Activated CD8-positive, alpha-beta T cell treated with anti-CD3 and anti-CD28 coated beads, Interleukin-2, amount 10 ng/mL, durations not matched to agents 7 days and 5 days (primary cell): Measurements from ENCODE around the gene FAM186B. TPM values are rescaled to one million over a fixed set of nuclear protein-coding genes. Genes with fewer than 3 reads are reported as not detected.

Experiments
- ATAC-seq: fragments of 150-1000 bp; cut with Tn5 transposase; one replicate; pipeline ENCODE4 v1.10.0; 2021; ENCODE audit warnings: moderate library complexity
- CTCF ChIA-PET: fragments of 350-600 bp; sonication (Branson Sonifier 250); formaldehyde crosslinking; loops from one replicate; lab custom pipeline; 2021; ENCODE audit warnings: antibody characterized with exemption; lab: Charles Lee
- POLR2A ChIA-PET: fragments of 350-600 bp; sonication (Branson Sonifier 250); formaldehyde crosslinking; loops from one replicate; lab custom pipeline; 2021; ENCODE audit warnings: antibody characterized with exemption; lab: Charles Lee
- DNase-seq: peaks from one replicate; pipeline ENCODE4 v3.0.0-alpha.2; 2020
- H3K27ac Mint-ChIP-seq: one replicate; pipeline ENCODE4 v1.8.0; 2021; ENCODE audit warnings: mild to moderate bottlenecking, mixed read lengths
- H3K27me3 Mint-ChIP-seq: one replicate; pipeline ENCODE4 v1.8.0; 2021; ENCODE audit warnings: low read depth, mixed read lengths
- H3K36me3 Mint-ChIP-seq: one replicate; pipeline ENCODE4 v1.8.0; 2021; ENCODE audit warnings: low read depth, mixed read lengths
- H3K4me1 Mint-ChIP-seq: one replicate; pipeline ENCODE4 v1.8.0; 2021; ENCODE audit warnings: low read depth, mixed read lengths
- H3K4me3 Mint-ChIP-seq: one replicate; pipeline ENCODE4 v1.8.0; 2021; ENCODE audit warnings: mild to moderate bottlenecking, mixed read lengths
- H3K9me3 Mint-ChIP-seq: one replicate; pipeline ENCODE4 v1.8.0; 2022; ENCODE audit warnings: mixed read lengths; ENCODE audit not compliant: insufficient read depth
- total RNA-seq, 2 experiments: library from RNA; stranded (reverse); gene quantifications; one replicate each; pipeline ENCODE4 v1.2.3, GENCODE V29; 2021

The FAM186B gene
- total RNA-seq, 2 experiments from 2014 or later, result 0.18 to 0.21 TPM

DNA sequence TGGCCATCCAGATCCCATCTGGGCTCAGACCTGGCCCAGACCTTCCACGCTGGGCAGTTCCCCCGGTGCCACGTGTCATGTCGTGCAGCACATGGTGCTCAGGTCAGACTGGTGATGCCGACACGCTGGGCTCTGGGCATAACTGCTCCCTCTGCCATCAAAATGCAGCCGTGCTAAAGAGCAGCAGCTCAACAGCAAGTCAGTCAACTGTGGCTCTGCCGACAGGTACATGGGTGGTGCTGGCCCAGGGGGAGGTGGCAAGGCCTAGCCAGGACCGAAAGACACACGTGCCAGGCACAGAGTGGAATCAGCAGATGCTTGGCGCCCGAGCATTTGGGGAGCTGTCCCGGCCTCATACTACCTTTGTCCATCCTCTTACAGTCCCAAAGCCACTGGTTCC, 39.1 kb downstream of the FAM186B start:
- H3K9me3 Mint-ChIP-seq, result no peaks in the 10 kb centered on the region
- ChIA-PET POLR2A (interaction anchor here (1.3 kb wide), 1 partner anchor 16 kb away, joined by 3 read pairs; no protein-coding TSS in a partner anchor), CTCF (interaction anchor here (1.5 to 4.6 kb wide), 4 partner anchors 13 to 208 kb away, joined by 10 to 24 read pairs (median 11); partner anchors contain the start of gene PRPF40B)
- peaks cover 79% of the 10 kb centered on the region for H3K4me1 Mint-ChIP-seq
- H3K4me3 Mint-ChIP-seq, result peak overlapping the region; percentile 13
- H3K27ac Mint-ChIP-seq, result peak overlapping the region; percentile 59
- no peak for ATAC-seq
- H3K36me3 Mint-ChIP-seq, result peaks cover 35% of the 10 kb centered on the region
- H3K27me3 Mint-ChIP-seq, result no peaks in the 10 kb centered on the region
- no peak for DNase-seq

DNA sequence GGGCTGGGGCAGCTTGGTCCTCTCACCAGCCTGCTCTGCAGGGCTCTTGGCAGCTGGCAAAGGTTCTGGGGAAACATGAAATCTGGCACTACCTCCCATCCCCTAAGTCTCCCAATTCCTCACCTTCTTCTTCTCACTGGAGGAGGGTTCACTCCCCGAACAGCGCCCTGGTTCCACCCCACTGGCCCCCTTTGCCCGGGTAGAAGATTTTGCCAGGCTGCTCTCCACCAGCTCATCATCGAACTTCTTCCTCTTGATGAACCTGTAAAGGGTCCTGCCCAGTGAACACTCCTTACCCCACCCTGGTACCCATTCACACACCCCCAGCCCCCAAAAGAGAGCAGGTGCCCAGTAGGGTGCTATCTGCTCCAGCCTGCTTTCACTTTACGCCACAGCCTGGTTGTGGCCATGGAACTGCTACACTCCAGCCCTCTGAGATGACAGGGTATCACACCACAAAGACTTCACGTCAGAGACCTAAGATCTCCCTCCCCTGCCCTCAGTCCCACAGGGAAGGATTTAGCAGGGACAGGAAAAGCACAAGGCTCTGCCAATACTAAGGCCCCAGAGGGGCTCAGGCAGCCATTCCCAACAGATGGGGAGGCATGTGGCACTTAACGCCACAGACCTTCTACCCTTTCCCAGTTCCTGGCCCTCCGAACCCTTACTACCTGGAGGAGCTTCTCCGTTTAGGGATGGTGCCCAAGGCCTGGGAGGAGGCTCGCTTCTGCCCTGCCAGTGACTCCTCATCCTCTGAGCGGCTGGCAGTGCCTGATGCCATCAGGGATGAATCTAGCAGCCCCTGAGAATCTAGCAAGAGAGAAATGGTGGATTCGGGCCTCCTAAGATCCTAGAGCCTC, 39.8 kb downstream of the FAM186B start:
- ATAC-seq (peak; percentile 4), DNase-seq (peak; percentile 48)
- CTCF ChIA-PET, result interaction anchor here (0.6 to 5.3 kb wide), 8 partner anchors 8 to 275 kb away, joined by 3 to 41 read pairs (median 4); partner anchors contain the start of genes DNAJC22 and PRPF40B
- no peaks in the 10 kb centered on the region for H3K9me3 Mint-ChIP-seq
- H3K4me1 Mint-ChIP-seq, result peaks cover 79% of the 10 kb centered on the region
- H3K27me3 Mint-ChIP-seq, result no peaks in the 10 kb centered on the region
- peaks cover 39% of the 10 kb centered on the region for H3K36me3 Mint-ChIP-seq
- H3K4me3 Mint-ChIP-seq, result peak overlapping the region; percentile 62
- peak overlapping the region; percentile 81 for H3K27ac Mint-ChIP-seq
- POLR2A ChIA-PET, result interaction anchor here (1.0 to 1.4 kb wide), 4 partner anchors 9 to 57 kb away, joined by 3 to 4 read pairs (median 3); partner anchors contain the start of genes KCNH3 and PRPF40B

DNA sequence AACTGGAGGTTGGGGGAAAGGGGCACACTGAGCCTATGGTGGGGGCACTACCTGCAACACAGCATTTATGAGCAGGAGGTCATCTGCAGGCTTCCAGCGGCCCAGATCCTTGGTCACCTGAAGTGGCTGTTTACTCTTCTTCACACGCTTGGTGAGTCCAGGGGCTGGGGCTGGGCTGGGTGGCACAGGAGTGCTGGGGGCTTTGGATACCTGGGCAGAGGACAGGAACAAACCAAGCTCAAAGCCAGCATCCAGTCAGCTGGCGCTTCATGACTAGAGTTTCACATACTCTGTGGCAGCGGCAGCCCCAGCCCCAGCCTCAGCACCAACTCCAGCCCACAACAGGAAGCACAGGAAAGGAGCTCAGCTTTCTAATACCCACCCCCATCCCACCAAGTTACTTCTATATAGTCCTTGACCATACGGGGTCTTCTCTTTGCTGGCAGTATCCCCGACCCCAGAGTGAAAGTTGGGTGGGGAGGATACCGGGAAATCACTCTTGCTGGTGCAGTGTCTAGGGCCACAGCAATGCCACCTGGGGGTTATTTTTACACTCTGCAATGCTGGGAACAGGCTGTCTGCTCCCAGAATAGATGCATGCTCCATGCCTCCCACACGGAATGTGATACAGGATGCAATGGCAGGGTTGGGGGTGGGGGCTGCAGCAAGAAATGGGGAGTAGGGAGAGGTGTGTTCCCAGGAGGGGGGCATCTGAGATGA, 40.6 kb downstream of the FAM186B start:
- ATAC-seq, result peak; percentile 13
- no peaks in the 10 kb centered on the region for H3K27me3 Mint-ChIP-seq
- H3K27ac Mint-ChIP-seq, result peak overlapping the region; percentile 81
- POLR2A ChIA-PET, result interaction anchor here (1.0 to 1.4 kb wide), 4 partner anchors 9 to 58 kb away, joined by 3 to 4 read pairs (median 3); partner anchors contain the start of genes KCNH3 and PRPF40B
- peak; percentile 65 for DNase-seq
- peaks cover 80% of the 10 kb centered on the region for H3K4me1 Mint-ChIP-seq
- CTCF ChIA-PET, result interaction anchor here (0.6 to 5.3 kb wide), 7 partner anchors 9 to 276 kb away, joined by 3 to 41 read pairs (median 6); partner anchors contain the start of genes DNAJC22 and PRPF40B
- peaks cover 45% of the 10 kb centered on the region for H3K36me3 Mint-ChIP-seq
- no peaks in the 10 kb centered on the region for H3K9me3 Mint-ChIP-seq
- peak overlapping the region; percentile 62 for H3K4me3 Mint-ChIP-seq

DNA sequence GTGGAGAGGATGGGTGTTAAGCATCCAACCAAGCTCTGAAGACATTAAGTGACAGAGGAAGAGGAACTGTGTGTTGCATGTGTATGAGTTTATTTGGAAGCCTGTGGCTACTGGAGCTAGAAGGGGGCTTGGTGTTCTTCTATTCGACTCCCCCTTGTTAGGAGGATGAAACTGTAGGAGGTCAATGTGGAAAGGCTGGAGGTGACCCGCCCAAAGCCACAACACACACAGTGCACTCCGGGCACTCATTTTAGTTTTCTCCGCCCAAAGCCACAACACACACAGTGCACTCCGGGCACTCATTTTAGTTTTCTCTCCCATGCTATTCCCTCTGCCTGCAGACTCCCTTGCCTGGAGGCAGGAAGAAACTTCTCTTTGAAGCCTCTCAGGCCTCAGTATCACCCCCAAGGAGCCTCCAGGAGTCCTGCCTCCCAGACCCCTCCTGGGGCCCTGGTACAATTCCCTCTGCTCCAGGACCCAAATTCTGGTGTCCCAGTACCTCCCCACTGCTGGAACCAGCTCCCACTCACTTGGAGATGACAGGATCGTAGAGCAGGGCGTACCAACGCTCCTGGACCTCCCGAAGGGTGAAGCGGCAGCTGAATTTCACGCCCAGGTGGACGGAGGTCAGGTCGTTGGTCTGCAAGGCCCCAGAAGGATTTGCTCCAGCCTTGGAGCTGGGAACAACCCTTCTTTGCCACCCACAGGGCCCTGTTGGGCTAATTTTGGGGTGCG, 41.3 kb downstream of the FAM186B start:
- ChIA-PET POLR2A (interaction anchor here (1.0 to 1.4 kb wide), 3 partner anchors 8 to 59 kb away, joined by 3 to 4 read pairs (median 3); partner anchors contain the start of genes KCNH3 and PRPF40B), CTCF (interaction anchor here (0.9 to 5.3 kb wide), 7 partner anchors 9 to 275 kb away, joined by 3 to 41 read pairs (median 3); partner anchors contain the start of genes DNAJC22 and PRPF40B)
- H3K4me1 Mint-ChIP-seq, result peaks cover 80% of the 10 kb centered on the region
- DNase-seq, result no peak
- H3K27ac Mint-ChIP-seq, result peak overlapping the region; percentile 81
- H3K27me3 Mint-ChIP-seq, result no peaks in the 10 kb centered on the region
- H3K36me3 Mint-ChIP-seq, result peaks cover 53% of the 10 kb centered on the region
- peak overlapping the region; percentile 62 for H3K4me3 Mint-ChIP-seq
- no peak for ATAC-seq
- no peaks in the 10 kb centered on the region for H3K9me3 Mint-ChIP-seq

DNA sequence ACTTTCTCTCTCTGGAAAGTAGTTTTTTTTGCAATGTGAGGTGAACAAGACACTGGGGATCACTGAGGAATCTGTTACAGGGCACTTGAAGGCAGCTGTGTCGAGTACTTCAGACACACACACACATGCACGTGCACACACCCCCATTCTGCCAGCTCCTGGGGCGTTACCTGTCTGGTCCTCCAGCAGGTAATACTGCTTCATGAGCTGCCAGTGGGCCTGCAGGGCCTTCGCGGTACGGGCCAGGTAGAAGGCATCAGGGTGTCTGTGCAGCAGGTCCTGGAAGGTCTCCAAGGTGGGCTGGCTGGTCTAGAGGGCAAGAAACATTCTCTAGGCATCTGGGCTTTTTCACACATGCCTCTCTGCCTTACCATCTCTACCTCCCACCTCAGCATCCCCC, 42.6 kb downstream of the FAM186B start:
- Mint-ChIP-seq H3K27me3 (no peaks in the 10 kb centered on the region), H3K27ac (peak overlapping the region; percentile 76), H3K9me3 (no peaks in the 10 kb centered on the region), H3K36me3 (peaks cover 59% of the 10 kb centered on the region), H3K4me3 (no peak overlapping the region), H3K4me1 (peaks cover 72% of the 10 kb centered on the region)
- no peak for ATAC-seq
- ChIA-PET CTCF (interaction anchor here (4.2 to 5.3 kb wide), 2 partner anchors 10 to 18 kb away, joined by 21 to 41 read pairs; no protein-coding TSS in a partner anchor), POLR2A (interaction anchor here (1.2 kb wide), 1 partner anchor 196 kb away, joined by 3 read pairs; the partner anchor contains the start of gene SPATS2)
- DNase-seq, result no peak

DNA sequence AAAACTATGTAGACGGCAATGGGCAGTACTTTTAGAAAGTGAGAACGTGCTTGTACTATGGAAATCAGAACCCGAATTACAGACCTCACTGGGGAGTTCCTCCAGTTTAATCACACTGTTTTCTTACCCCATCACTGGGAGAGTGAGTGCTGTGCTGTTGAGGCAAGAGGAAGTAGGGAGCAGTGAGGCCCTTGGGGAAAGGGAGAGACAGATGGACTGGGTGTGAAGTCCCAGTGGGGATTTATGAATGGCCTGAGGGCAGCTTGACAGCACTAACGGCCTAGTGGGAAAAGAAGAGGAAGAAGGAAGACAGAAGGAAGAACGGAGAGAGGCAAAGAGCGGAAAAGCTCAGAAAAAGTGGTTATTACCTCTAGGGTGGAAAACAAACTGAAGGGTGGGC, 43.2 kb downstream of the FAM186B start:
- no peak overlapping the region for H3K4me3 Mint-ChIP-seq
- no peak overlapping the region for H3K27ac Mint-ChIP-seq
- no peak for DNase-seq
- POLR2A ChIA-PET, result interaction anchor here (1.2 to 1.3 kb wide), 2 partner anchors 195 kb away, joined by 3 to 5 read pairs; partner anchors contain the start of gene SPATS2
- H3K36me3 Mint-ChIP-seq, result peaks cover 59% of the 10 kb centered on the region
- CTCF ChIA-PET, result interaction anchor here (1.7 to 5.3 kb wide), 3 partner anchors 9 to 61 kb away, joined by 6 to 41 read pairs (median 21); partner anchors contain the start of gene PRPF40B
- ATAC-seq, result no peak
- H3K27me3 Mint-ChIP-seq, result no peaks in the 10 kb centered on the region
- H3K4me1 Mint-ChIP-seq, result peaks cover 70% of the 10 kb centered on the region
- no peaks in the 10 kb centered on the region for H3K9me3 Mint-ChIP-seq

DNA sequence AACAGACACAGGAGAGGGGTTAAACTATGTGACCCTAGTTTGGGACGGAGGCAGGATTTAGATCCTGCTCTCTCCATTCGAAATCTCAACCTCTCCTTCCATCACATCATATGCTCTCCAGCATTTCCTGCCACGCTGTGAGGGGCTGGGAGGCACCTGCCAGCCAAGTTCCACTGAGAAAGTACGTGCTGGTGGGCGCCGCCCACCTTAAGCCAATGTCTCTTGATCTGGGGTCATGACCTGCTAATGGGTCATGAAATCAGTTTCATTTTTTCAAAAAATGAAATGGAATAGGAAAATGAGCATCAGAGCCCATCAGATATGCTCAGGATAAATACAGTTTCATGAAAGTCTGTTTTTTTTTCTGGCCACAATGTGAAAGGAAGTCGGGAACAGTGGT, 44.7 kb downstream of the FAM186B start:
- ChIA-PET POLR2A (interaction anchor here (0.6 to 1.3 kb wide), 3 partner anchors 33 to 372 kb away, joined by 3 to 5 read pairs (median 3); partner anchors contain the start of genes SPATS2 and TUBA1A), CTCF (interaction anchor here (0.8 to 5.3 kb wide), 6 partner anchors 8 to 213 kb away, joined by 3 to 41 read pairs (median 5); no protein-coding TSS in a partner anchor)
- Mint-ChIP-seq H3K27ac (peak overlapping the region; percentile 69), H3K4me1 (peaks cover 60% of the 10 kb centered on the region), H3K36me3 (peaks cover 66% of the 10 kb centered on the region), H3K9me3 (no peaks in the 10 kb centered on the region), H3K27me3 (no peaks in the 10 kb centered on the region), H3K4me3 (peak overlapping the region; percentile 9)
- DNase-seq (no peak), ATAC-seq (no peak)

DNA sequence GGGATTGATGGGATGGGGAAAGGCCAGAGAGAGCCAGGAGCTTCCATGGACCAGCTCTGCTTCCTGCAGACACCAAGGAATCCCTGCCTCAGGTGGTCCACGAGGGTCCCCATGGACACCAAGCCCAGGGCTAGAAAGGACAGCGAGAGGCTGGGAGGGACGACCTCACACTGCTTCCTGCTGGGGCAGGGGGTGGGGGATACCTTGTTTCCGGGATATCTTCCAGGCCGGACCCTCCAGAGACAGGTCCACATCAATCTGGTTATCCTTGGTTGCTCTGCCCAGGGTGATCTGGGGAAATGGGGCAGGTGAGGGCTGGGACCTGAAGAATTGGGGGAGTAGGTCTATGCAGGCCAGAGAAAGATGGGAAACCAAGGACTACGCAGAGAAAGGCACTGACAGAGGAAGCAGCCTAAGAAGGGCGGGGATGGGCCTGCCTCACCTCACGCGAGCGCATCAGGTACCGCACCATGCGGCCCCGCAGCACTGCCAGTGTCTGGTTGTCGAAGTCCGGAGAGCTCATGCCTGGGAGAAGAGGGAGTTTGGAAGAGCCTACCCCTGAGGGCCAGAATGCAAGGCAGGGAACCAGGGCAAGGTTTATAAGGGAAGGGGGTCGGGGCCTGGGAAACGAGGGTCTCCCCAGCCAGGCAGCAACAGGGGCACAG, 46.3 kb downstream of the FAM186B start:
- Mint-ChIP-seq H3K36me3 (peaks cover 54% of the 10 kb centered on the region), H3K27me3 (no peaks in the 10 kb centered on the region), H3K9me3 (no peaks in the 10 kb centered on the region), H3K27ac (no peak overlapping the region), H3K4me1 (peaks cover 44% of the 10 kb centered on the region), H3K4me3 (no peak overlapping the region)
- ChIA-PET CTCF (interaction anchor here (1.9 to 3.0 kb wide), 2 partner anchors 201 to 212 kb away, joined by 6 to 8 read pairs; no protein-coding TSS in a partner anchor), POLR2A (no interaction called here)
- DNase-seq (no peak), ATAC-seq (no peak)

DNA sequence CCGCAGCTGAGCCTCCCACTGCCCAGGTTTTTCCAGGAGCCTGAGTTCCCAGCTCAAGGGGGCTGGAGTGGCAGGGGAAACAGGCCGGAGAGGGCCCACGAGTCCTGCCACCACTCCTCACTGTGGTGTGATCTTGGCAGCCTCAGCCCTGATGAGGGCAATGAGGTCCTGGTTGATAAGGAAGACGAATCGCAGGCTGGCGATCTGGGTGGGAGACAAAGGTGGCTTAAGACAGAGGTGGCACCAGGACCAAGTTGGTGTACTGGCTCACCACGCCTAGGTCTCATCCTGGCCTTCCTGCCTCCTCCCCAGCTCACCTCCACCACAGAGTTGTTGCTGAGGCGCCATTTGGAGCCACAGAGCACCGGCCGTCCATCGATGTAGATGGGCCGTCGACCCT, 46.9 kb downstream of the FAM186B start:
- POLR2A ChIA-PET, result no interaction called here
- Mint-ChIP-seq H3K9me3 (no peaks in the 10 kb centered on the region), H3K27ac (no peak overlapping the region), H3K4me1 (peaks cover 40% of the 10 kb centered on the region), H3K27me3 (no peaks in the 10 kb centered on the region), H3K36me3 (peaks cover 48% of the 10 kb centered on the region), H3K4me3 (no peak overlapping the region)
- no peak for DNase-seq
- ATAC-seq, result no peak
- CTCF ChIA-PET, result interaction anchor here (1.9 to 2.2 kb wide), 2 partner anchors 22 to 201 kb away, joined by 6 read pairs; no protein-coding TSS in a partner anchor

DNA sequence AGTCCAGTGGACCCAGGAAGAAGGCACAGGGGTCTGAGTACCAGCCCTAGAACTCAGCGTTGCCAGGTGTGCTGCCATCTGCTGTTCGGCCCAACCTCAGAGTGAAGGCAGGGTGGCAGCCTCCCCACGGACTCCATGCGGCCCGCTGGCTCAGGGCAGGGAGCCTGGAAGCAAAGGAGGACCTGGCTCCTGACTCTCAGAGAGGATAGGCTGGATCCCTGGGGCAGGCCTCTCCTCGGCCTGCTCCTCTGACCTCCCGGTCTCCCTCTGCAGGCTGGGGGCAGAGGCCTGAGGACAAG, 47.6 kb downstream of the FAM186B start:
- ChIA-PET CTCF (interaction anchor here (2.2 kb wide), 1 partner anchor 22 kb away, joined by 6 read pairs; no protein-coding TSS in a partner anchor), POLR2A (no interaction called here)
- Mint-ChIP-seq H3K36me3 (peaks cover 43% of the 10 kb centered on the region), H3K27ac (no peak overlapping the region), H3K27me3 (no peaks in the 10 kb centered on the region), H3K4me3 (no peak overlapping the region), H3K9me3 (no peaks in the 10 kb centered on the region), H3K4me1 (peaks cover 37% of the 10 kb centered on the region)
- no peak for DNase-seq
- ATAC-seq, result no peak
